GM12864 (cell line): ENCODE data around the gene CCS.
"Not testable (repeated sequence)": the region's sequence is repeated elsewhere in the genome, so short reads cannot be mapped to it uniquely, and the experiment has no call there.

Experiments
- DNase-seq: peaks from one replicate; pipeline ENCODE4 v3.0.0-alpha.2; 2011; ENCODE audit warnings: low read depth
- H3K4me3 ChIP-seq: 2 replicates; pipeline ENCODE4 v1.5.1; 2011; ENCODE audit warnings: mild to moderate bottlenecking, low read depth, low read length, control low read depth
- TF ChIP-seq, protein P1 (sequence below): IDR thresholded peaks from 2 replicates; pipeline ENCODE4 v1.5.1; 2011; ENCODE audit warnings: low read depth, mild to moderate bottlenecking, moderate library complexity, low read length, control low read depth, inconsistent platforms; ENCODE audit errors: missing control alignments

CCS gene, protein sequence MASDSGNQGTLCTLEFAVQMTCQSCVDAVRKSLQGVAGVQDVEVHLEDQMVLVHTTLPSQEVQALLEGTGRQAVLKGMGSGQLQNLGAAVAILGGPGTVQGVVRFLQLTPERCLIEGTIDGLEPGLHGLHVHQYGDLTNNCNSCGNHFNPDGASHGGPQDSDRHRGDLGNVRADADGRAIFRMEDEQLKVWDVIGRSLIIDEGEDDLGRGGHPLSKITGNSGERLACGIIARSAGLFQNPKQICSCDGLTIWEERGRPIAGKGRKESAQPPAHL

DNA sequence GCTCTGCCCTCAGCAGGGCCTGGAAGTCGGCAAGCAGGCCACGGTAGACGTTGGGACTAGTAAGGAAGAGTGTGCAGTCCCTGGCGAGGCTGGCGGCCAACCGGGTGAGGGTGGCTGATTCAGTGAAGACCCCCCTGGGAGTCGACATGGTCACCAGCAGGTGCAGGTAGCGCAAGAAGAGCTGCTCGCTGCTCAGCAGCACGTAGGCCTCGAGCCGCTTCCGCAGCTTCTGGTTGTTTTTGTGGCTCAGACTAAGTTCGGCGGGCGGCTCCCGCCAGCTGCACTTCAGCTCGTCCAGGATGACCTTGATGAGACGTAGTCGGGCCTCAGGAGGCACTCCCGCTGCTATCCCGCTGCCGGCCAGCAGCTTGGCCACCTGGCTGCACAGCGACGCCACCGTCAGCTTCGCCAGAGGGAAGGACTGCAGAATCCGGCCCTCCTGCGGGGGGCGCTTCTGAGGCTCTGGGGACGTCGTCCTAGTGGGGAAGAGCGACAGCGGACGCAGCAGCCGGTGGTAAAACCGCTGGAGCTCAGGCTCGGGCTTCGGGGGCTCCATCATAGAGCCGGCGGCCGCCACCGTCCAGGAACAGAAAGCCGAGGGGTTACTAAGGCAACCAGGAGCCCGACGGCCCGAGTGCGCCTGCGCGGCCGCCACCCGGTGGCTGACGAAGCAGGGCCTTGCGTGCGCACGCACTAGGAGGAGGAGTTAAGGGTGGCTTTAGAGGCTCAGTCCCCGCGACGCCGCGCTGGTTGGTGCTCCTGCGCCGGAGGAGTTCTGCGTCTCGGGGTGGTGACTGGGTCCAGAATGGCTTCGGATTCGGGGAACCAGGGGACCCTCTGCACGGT is at the start of gene CCS, which contains the start of gene CCDC87:
Gene CCS, plus strand, starts transcription at position 729 of the 846 bp plus-strand sequence. Its CDS starts 77 bp downstream, at position 806.
Gene CCDC87, minus strand, starts transcription at position 607 of the 846 bp plus-strand sequence. Its CDS starts 48 bp downstream, at position 559.
- DNase-seq = peak; percentile 85
- peak within 1 kb of the TSS; percentile 74 for H3K4me3 ChIP-seq
- TF ChIP-seq, protein P1, sequence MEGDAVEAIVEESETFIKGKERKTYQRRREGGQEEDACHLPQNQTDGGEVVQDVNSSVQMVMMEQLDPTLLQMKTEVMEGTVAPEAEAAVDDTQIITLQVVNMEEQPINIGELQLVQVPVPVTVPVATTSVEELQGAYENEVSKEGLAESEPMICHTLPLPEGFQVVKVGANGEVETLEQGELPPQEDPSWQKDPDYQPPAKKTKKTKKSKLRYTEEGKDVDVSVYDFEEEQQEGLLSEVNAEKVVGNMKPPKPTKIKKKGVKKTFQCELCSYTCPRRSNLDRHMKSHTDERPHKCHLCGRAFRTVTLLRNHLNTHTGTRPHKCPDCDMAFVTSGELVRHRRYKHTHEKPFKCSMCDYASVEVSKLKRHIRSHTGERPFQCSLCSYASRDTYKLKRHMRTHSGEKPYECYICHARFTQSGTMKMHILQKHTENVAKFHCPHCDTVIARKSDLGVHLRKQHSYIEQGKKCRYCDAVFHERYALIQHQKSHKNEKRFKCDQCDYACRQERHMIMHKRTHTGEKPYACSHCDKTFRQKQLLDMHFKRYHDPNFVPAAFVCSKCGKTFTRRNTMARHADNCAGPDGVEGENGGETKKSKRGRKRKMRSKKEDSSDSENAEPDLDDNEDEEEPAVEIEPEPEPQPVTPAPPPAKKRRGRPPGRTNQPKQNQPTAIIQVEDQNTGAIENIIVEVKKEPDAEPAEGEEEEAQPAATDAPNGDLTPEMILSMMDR = peak; percentile 54

DNA sequence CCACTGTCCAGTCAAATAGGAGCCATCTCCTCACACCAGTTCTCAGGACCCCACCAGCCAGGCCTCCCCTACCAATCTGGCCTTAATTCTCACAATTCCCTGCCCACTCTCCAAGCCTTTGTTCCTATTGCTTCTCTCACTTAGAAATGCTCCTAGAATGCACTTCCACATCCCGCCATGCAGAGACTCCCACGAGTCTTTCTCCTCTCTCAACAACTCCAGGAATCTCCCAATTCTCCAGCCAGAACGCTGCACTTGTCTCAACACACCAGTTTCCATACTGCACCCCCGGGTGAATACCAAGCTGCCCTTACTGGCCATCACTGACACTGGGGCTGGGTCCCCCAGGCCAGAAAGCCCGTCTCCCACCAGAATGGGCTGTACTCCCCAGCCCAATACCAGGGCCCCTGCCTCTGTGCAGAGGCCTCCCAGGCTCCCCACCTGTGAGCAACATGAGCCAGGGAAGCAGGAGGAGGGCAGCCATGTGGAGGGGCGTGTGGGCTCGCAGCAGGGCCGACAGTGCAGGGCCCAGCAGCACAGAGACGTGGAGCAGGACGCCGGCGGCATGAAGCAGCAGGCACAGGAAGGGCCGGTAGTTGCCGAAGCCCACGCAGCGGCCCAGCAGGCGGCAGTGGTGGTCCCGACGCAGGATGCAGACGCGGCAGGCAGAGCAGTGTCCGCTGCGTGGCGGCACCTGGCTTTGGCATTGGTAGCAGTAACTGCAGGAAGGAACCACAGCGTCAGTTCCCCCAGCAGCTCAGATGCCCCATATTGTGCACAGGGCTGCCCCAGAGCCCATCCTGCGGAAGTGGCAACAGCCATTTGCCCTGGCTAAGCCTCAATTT is 49.5 kb upstream of the CCS start:
- H3K4me3 ChIP-seq = no peak overlapping the region
- TF ChIP-seq, protein P1 = peak; percentile 43
- DNase-seq = no peak

DNA sequence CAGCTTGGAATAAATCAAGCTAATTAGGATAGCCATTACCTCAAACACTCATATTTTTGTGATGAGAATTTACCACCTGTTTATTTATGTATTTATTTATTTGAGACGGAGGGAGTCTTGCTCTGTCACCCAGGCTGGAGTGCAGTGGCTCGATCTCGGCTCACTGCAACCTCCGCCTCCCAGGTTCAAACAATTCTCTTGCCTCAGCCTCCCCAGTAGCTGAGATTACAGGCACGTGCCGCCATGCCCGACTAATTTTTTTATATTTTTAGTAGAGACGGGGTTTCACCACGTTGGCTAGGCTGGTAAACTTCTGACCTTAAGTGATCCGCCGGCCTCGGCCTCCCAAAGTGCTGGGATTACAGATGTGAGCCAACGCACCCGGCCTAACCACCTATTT is 48.0 kb upstream of the CCS start:
- DNase-seq = not testable (repeated sequence)

DNA sequence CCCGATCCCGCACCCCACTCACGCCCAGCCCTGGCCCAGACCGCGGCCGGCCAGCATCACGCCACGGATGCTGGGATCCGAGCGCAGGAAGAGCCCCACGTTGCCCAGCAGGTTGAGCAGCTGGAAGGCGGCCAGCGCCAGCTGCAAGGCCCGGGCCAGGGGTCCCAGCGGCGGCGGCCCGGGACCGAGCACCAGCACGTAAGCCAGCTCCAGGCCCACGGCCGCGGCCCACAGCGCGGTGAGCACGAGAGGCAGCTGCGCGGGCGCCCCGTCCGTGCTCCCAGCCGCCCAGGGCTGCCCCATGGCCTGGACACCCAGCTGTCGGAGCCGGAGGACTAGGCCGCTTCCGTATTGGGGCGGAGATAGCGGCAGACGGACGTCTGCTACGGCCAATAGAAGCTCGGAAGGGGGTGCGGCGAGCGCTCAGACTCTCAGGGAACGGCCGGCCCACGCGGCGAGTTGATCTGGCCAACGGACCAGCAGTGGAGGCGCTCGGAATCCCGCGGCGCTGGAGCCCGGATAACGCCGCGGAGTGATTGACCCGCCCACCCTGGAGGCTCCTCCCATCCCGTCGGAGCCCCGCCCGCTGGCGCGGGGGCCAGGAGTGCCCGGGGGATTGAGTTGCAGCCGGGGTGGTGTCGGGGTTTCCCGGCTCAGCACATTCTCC is 47.2 kb upstream of the CCS start, which contains the start of gene ZDHHC24:
Gene ZDHHC24, minus strand, starts transcription at position 348 of the 667 bp plus-strand sequence. Its CDS starts 45 bp downstream, at position 303.
- TF ChIP-seq, protein P1 = no peak
- H3K4me3 ChIP-seq = peak within 1 kb of the TSS; percentile 89
- DNase-seq = peak; percentile 85

More for the DNA sequence above, 48.0 kb upstream of the CCS start:
- peak overlapping the region; percentile 89 for H3K4me3 ChIP-seq

DNA sequence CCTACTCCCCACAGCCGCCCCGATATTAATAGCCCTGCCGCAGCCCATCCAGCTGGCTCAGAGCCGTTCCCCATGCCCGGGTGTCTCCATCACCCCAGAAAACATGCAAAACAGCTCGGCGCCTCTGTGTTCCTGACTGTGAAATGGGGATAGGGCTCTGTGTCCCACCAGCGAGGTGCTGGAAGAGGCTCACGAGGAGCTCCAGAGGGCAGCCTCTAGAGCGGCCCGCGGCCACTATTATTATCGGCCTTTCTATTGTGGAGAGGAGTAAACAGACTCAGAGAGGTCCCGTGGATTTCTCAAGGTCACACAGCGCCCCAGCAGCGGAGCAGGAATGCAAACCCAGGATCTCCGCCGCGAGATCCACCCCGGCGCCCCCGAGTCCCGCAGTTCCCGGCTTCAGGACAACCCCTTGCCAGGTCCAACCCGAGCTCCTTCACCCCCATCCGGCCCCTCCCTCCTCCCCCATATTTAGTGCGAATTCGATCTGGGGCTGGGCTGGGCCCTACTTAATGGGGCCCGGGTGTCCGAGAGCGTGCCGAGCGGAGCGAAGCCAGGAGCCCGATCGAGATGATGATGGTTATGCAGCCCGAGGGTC is 46.5 kb upstream of the CCS start, which contains the start of gene ACTN3:
Gene ACTN3, plus strand, starts transcription at position 536 of the 598 bp plus-strand sequence. Its CDS starts 35 bp downstream, at position 571.
- peak within 1 kb of the TSS; percentile 89 for H3K4me3 ChIP-seq
- TF ChIP-seq, protein P1 = no peak
- no peak for DNase-seq

DNA sequence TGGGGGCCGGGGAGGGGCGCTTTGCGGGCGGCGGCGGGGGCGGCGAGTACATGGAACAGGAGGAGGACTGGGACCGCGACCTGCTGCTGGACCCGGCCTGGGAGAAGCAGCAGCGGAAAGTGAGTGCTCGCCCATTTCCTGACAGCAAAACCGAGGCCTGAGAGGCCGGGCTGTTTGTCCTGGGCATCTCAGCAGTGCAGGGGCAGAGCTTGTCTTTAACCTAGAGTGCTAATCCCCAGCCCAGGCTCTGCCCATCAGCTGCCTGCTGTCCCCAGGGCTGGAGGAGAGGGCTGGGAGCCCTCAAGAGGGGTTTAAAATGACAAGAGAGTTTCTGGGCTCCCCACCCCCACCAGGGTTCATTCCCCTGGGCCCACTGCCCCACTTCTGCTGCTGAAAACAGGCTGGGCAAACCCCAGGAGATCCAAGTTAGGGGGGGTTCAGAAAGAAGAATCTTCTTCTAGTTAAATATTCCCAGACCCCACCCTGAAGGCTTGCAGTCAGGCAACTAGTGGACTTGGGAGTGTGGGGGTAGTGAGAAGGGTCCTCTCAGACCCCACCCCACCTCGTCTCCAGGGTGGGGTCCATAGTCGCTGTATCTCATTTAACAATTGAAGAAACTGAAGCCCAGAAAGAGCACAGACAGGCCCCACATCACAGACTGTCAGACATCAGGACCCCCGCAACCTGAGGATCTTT is 45.9 kb upstream of the CCS start:
- no peak for DNase-seq
- TF ChIP-seq, protein P1 = no peak
- H3K4me3 ChIP-seq = peak overlapping the region; percentile 89
